ENCODE measurements around the gene CCBE1. TPM values are rescaled to one million over a fixed set of nuclear protein-coding genes. Genes with fewer than 3 reads are reported as not detected.

Gene CCBE1
- total RNA-seq, 1 donor from 2014 or later = 6.4 TPM

GRCh38 chr18:59565957-59566356 lies 131.3 kb downstream of the CCBE1 start:
- peaks cover 17% of the 10 kb centered on the region for H3K4me1 ChIP-seq
- no peak overlapping the region for H3K27ac ChIP-seq
- no peaks in the 10 kb centered on the region for H3K9me3 ChIP-seq (ENCODE audit: low read depth)
- Mint-ChIP-seq H3K27me3 (ENCODE audit: insufficient read depth, low read depth) (peaks cover 34% of the 10 kb centered on the region), H3K36me3 (no peaks in the 10 kb centered on the region), H3K4me3 (peak overlapping the region; percentile 7), H3K27ac (no peak overlapping the region), H3K9me3 (peaks cover 7% of the 10 kb centered on the region), H3K4me1 (peaks cover 37% of the 10 kb centered on the region)
- no peaks in the 10 kb centered on the region for H3F3A ChIP-seq (ENCODE audit: low read depth)
- no peaks in the 10 kb centered on the region for H3K79me2 ChIP-seq (ENCODE audit: low read depth)
- no peak overlapping the region for H3K9ac ChIP-seq
- DNase-seq (ENCODE audit: low spot score) = no peak
- H3K4me2 ChIP-seq = no peak overlapping the region
- H3K27me3 ChIP-seq = no peaks in the 10 kb centered on the region
- TF ChIP-seq EZH2 (IDR thresholded peaks at IDR 0.05) (no peak), EZH2phosphoT487 (IDR thresholded peaks at IDR 0.05) (no peak)
- TF ChIP-seq, protein P1, sequence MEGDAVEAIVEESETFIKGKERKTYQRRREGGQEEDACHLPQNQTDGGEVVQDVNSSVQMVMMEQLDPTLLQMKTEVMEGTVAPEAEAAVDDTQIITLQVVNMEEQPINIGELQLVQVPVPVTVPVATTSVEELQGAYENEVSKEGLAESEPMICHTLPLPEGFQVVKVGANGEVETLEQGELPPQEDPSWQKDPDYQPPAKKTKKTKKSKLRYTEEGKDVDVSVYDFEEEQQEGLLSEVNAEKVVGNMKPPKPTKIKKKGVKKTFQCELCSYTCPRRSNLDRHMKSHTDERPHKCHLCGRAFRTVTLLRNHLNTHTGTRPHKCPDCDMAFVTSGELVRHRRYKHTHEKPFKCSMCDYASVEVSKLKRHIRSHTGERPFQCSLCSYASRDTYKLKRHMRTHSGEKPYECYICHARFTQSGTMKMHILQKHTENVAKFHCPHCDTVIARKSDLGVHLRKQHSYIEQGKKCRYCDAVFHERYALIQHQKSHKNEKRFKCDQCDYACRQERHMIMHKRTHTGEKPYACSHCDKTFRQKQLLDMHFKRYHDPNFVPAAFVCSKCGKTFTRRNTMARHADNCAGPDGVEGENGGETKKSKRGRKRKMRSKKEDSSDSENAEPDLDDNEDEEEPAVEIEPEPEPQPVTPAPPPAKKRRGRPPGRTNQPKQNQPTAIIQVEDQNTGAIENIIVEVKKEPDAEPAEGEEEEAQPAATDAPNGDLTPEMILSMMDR (IDR thresholded peaks at IDR 0.05) = no peak
- H4K20me1 ChIP-seq (ENCODE audit: low read depth) = no peaks in the 10 kb centered on the region
- H2AFZ ChIP-seq (replicated peaks) = no peak overlapping the region
- H3K36me3 ChIP-seq = no peaks in the 10 kb centered on the region
- no peak overlapping the region for H3K4me3 ChIP-seq

- no peak overlapping the region for H3K27ac Mint-ChIP-seq
- no peaks in the 10 kb centered on the region for H3K36me3 Mint-ChIP-seq
These were observed 132.7 kb downstream of the CCBE1 start for GRCh38 chr18:59564561-59564960.

DNA sequence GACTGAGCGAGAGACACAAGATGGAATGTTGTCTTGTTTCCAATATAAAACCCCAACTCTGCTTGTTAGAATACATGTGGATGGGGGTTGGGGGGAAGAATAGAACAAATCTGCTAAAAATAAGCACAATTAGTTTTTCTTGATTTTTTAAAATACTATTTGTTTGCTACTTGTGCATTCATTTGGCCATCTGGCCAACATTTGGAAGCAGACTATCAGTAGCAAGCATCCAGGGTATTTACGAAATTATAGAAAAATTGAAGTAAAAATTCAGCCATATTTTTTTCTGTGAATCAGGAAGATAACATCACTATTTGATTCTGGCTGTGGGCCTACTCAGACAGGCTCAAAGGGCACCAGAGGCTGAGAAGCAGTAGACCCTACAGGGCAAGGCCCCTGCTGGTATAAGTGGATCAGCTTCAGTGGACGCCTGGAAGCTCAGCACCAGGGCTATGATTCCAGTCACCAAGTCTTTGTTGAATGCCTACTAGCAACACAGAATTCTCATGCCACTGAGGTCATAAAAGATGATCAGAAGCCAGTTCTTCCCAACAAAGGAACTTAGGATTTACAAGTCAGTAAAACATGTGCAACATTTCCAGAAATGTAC lies 133.9 kb downstream of the CCBE1 start:
- Mint-ChIP-seq H3K4me3 (peak overlapping the region; percentile 3), H3K27ac (no peak overlapping the region), H3K4me1 (peaks cover 21% of the 10 kb centered on the region), H3K9me3 (peaks cover 7% of the 10 kb centered on the region), H3K27me3 (ENCODE audit: insufficient read depth, low read depth) (peaks cover 22% of the 10 kb centered on the region), H3K36me3 (no peaks in the 10 kb centered on the region)
- no peak overlapping the region for H3K9ac ChIP-seq
- no peak overlapping the region for H3K4me3 ChIP-seq
- H3K4me1 ChIP-seq = peaks cover 7% of the 10 kb centered on the region
- no peaks in the 10 kb centered on the region for H4K20me1 ChIP-seq (ENCODE audit: low read depth)
- H3K79me2 ChIP-seq (ENCODE audit: low read depth) = no peaks in the 10 kb centered on the region
- no peaks in the 10 kb centered on the region for H3K9me3 ChIP-seq (ENCODE audit: low read depth)
- H3K27me3 ChIP-seq = no peaks in the 10 kb centered on the region
- H3K36me3 ChIP-seq = no peaks in the 10 kb centered on the region
- no peaks in the 10 kb centered on the region for H3F3A ChIP-seq (ENCODE audit: low read depth)
- no peak overlapping the region for H3K4me2 ChIP-seq
- DNase-seq (ENCODE audit: low spot score) = no peak
- TF ChIP-seq EZH2phosphoT487 (IDR thresholded peaks at IDR 0.05) = no peak
- TF ChIP-seq EZH2 (IDR thresholded peaks at IDR 0.05) = no peak
- TF ChIP-seq, protein P1 (IDR thresholded peaks at IDR 0.05) = no peak
- H2AFZ ChIP-seq (replicated peaks) = no peak overlapping the region
- H3K27ac ChIP-seq = no peak overlapping the region

More at GRCh38 chr18:59564561-59564960, 132.7 kb downstream of the CCBE1 start:
- Histone ChIP-seq H3K4me3 (no peak overlapping the region), H3K4me1 (peaks cover 7% of the 10 kb centered on the region), H4K20me1 (ENCODE audit: low read depth) (no peaks in the 10 kb centered on the region), H3K27me3 (no peaks in the 10 kb centered on the region), H3K36me3 (no peaks in the 10 kb centered on the region), H3F3A (ENCODE audit: low read depth) (no peaks in the 10 kb centered on the region), H3K79me2 (ENCODE audit: low read depth) (no peaks in the 10 kb centered on the region), H3K9me3 (ENCODE audit: low read depth) (no peaks in the 10 kb centered on the region), H3K4me2 (no peak overlapping the region), H3K9ac (no peak overlapping the region), H3K27ac (no peak overlapping the region), H2AFZ (replicated peaks) (no peak overlapping the region)
- H3K27me3 Mint-ChIP-seq (ENCODE audit: insufficient read depth, low read depth) = peaks cover 28% of the 10 kb centered on the region
- H3K4me3 Mint-ChIP-seq = no peak overlapping the region
- TF ChIP-seq EZH2 (IDR thresholded peaks at IDR 0.05) (no peak), EZH2phosphoT487 (IDR thresholded peaks at IDR 0.05) (no peak)
- TF ChIP-seq, protein P1 (IDR thresholded peaks at IDR 0.05) = no peak
- peaks cover 7% of the 10 kb centered on the region for H3K9me3 Mint-ChIP-seq
- H3K4me1 Mint-ChIP-seq = peaks cover 25% of the 10 kb centered on the region
- DNase-seq (ENCODE audit: low spot score) = no peak

Data from neural progenitor cell (in vitro differentiated cells).